Stimulated activated CD4-positive, alpha-beta T cell treated with anti-CD3 and anti-CD28 coated beads, Interleukin-1b, Interleukin-23, amount 100 ng/mL, for 24 hours (primary cell): Measurements from ENCODE around the gene TEN1.
A peak's percentile ranks its signal among the peaks of the same experiment; 100 is the strongest.

Experiments used
- DNase-seq, 4 experiments: peaks; one replicate each; pipeline ENCODE4 v3.0.0-alpha.2; 2020; ENCODE audit warnings: low read depth in 4 of 4, low spot score in 1 of 4

TEN1 gene

GRCh38 chr17:75976175-75976848, 2.7 kb upstream of the TEN1 start:
- DNase-seq: no peak

GRCh38 chr17:75979705-75980187, 706 bp downstream of the TEN1 start:
- DNase-seq: no peak

GRCh38 chr17:75980188-75981018, 1.4 kb downstream of the TEN1 start:
- DNase-seq: no peak

GRCh38 chr17:75981019-75981615, 2.1 kb downstream of the TEN1 start:
- DNase-seq: no peak

- no peak for DNase-seq
These were observed 4.6 kb downstream of the TEN1 start for GRCh38 chr17:75983501-75984181.

- no peak for DNase-seq
These were observed 6.9 kb downstream of the TEN1 start for GRCh38 chr17:75985986-75986385.

GRCh38 chr17:75987041-75987440, 8.0 kb downstream of the TEN1 start:
- DNase-seq: no peak

- DNase-seq: no peak
These were observed 12.4 kb downstream of the TEN1 start for GRCh38 chr17:75991396-75991795.

- DNase-seq: no peak
These were observed 15.8 kb downstream of the TEN1 start for GRCh38 chr17:75994802-75995370.

- DNase-seq: no peak
These were observed 16.4 kb downstream of the TEN1 start for GRCh38 chr17:75995385-75995925.

- peak in 1 of 4 experiments; percentile 39 for DNase-seq
These were observed 17.9 kb downstream of the TEN1 start for GRCh38 chr17:75996665-75997590.

- DNase-seq: no peak
These were observed 19.3 kb downstream of the TEN1 start for GRCh38 chr17:75998327-75998795.

- peak in 3 of 4 experiments; percentile 51 to 60 (median 58) for DNase-seq
These were observed 21.1 kb downstream of the TEN1 start for GRCh38 chr17:76000016-76000754.

- no peak for DNase-seq
These were observed 21.9 kb downstream of the TEN1 start, which contains the start of gene CDK3 for GRCh38 chr17:76000755-76001521. CDK3 (plus strand) TSS chr17:76000855; CDS start chr17:76001426, 571 bp downstream.

- no peak for DNase-seq
These were observed 23.1 kb downstream of the TEN1 start for GRCh38 chr17:76002100-76002499.

GRCh38 chr17:76003915-76004314, 24.9 kb downstream of the TEN1 start:
- DNase-seq: no peak

- DNase-seq: no peak
These were observed 25.8 kb downstream of the TEN1 start for GRCh38 chr17:76004750-76005262.
